Kidney (tissue), 14 donors: ENCODE results near the gene KATNB1. TPM values are rescaled to one million over a fixed set of nuclear protein-coding genes. Genes with fewer than 3 reads are reported as not detected.

Experiments used
- DNase-seq, 5 donors: peaks; one replicate each; pipeline ENCODE4 v3.0.0-alpha.2; 2013 to 2020
- FAIRE-seq: peaks from 2 replicates; lab custom pipeline; 2012; peaks lifted over from hg19 to GRCh38; lab: Jason Lieb, UNC
- H3K27ac ChIP-seq, 2 donors: one replicate each; pipeline ENCODE4 v1.7.0; 2013; ENCODE audit warnings: low read depth in 2 of 2, low read length in 2 of 2, inconsistent platforms in 1 of 2
- H3K27me3 ChIP-seq: one replicate; pipeline ENCODE4 v1.7.1; 2013; ENCODE audit warnings: low read length, inconsistent platforms; ENCODE audit not compliant: control insufficient read depth, insufficient read depth
- H3K36me3 ChIP-seq, 3 donors: one replicate each; pipeline versions ENCODE4 v1.7.0 to v1.7.1; 2013; ENCODE audit warnings: low read length in 3 of 3, control low read depth in 1 of 3, inconsistent platforms in 1 of 3; ENCODE audit not compliant: insufficient read depth in 3 of 3, control insufficient read depth in 2 of 3
- H3K4me1 ChIP-seq, 3 donors: one replicate each; pipeline versions ENCODE4 v1.7.0 to v1.7.1; 2013; ENCODE audit warnings: low read length in 3 of 3, inconsistent platforms in 1 of 3, low read depth in 1 of 3; ENCODE audit not compliant: control insufficient read depth in 2 of 3, insufficient read depth in 2 of 3
- H3K4me3 ChIP-seq, 3 donors: one replicate each; pipeline versions ENCODE4 v1.7.0 to v1.8.1; 2013; ENCODE audit warnings: low read length in 3 of 3, control low read depth in 1 of 3, inconsistent platforms in 1 of 3
- H3K9ac ChIP-seq, 3 donors: one replicate each; pipeline versions ENCODE4 v1.7.0 to v1.7.1; 2013; ENCODE audit warnings: low read length in 3 of 3, control low read depth in 1 of 3, inconsistent platforms in 1 of 3
- H3K9me3 ChIP-seq, 3 donors: one replicate each; pipeline versions ENCODE4 v1.7.0 to v1.7.1; 2013; ENCODE audit warnings: low read length in 3 of 3, control low read depth in 1 of 3, inconsistent platforms in 1 of 3; ENCODE audit not compliant: control insufficient read depth in 2 of 3, insufficient read depth in 1 of 3
- CTCF ChIP-seq: IDR thresholded peaks from 3 replicates; pipeline ENCODE4 v1.5.1; 2012; ENCODE audit warnings: mild to moderate bottlenecking, moderate library complexity, borderline replicate concordance; ENCODE audit not compliant: insufficient read depth; ENCODE audit errors: extremely low read depth
- intact Hi-C: fragments of 100-400 bp; cut with DNase I; formaldehyde crosslinking; loops from one replicate; pipeline ENCODE4 v1.11.1; 2022
- polyA plus RNA-seq: library from polyadenylated mRNA; stranded (reverse); fragments of 350-450 nt; fragmentation: Illumina TruSeq; extraction: RNeasy Lipid Tissue Mini Kit (QIAGEN cat#74804); gene quantifications from one replicate; pipeline ENCODE4 v1.2.3, GENCODE V29; 2014; ENCODE audit warnings: low read depth, low replicate concordance; ENCODE audit not compliant: insufficient read depth
- total RNA-seq: library from RNA; stranded (reverse); fragmentation: NEBNext Ultra II Directional; extraction: Animal tissue kit (Norgen Biotek cat#: 25700); gene quantifications from one replicate; pipeline ENCODE4 v1.2.1, GENCODE V29; 2021
- donor health status: control.
- donor health status: control.
- donor health status: control.
- donor health status: control.
- donor health status: control.
- donor health status: DM: yes; HTN: yes; CAD: no.
- donor health status: Normal renal cell carcinoma (clear cell type).

KATNB1 gene
- total and polyA plus RNA-seq, 2 donors from 2014 or later, result 13.9 to 14.5 TPM

GRCh38 chr16:57699481-57699880, 36.1 kb upstream of the KATNB1 start:
- TF ChIP-seq CTCF, result no peak
- Histone ChIP-seq H3K36me3 (no peaks in the 10 kb centered on the region), H3K4me1 (no peaks in the 10 kb centered on the region), H3K27ac (no peak overlapping the region), H3K27me3 (no peaks in the 10 kb centered on the region), H3K9ac (no peak overlapping the region), H3K9me3 (no peaks in the 10 kb centered on the region), H3K4me3 (no peak overlapping the region)
- FAIRE-seq, result no peak
- no peak for DNase-seq
- intact Hi-C loops, result no loop called here

- H3K4me3 ChIP-seq, result no peak overlapping the region
- FAIRE-seq, result no peak
- intact Hi-C loops, result no loop called here
These were observed 35.7 kb upstream of the KATNB1 start for GRCh38 chr16:57699899-57700298.

GRCh38 chr16:57700781-57701551, 34.6 kb upstream of the KATNB1 start:
- no peak overlapping the region for H3K27ac ChIP-seq
- no peak for TF ChIP-seq CTCF

More at GRCh38 chr16:57699899-57700298, 35.7 kb upstream of the KATNB1 start:
- Histone ChIP-seq H3K27me3 (no peaks in the 10 kb centered on the region), H3K36me3 (no peaks in the 10 kb centered on the region), H3K9me3 (no peaks in the 10 kb centered on the region), H3K9ac (no peak overlapping the region), H3K27ac (no peak overlapping the region), H3K4me1 (no peaks in the 10 kb centered on the region)
- no peak for TF ChIP-seq CTCF
- DNase-seq, result no peak

More at GRCh38 chr16:57700781-57701551, 34.6 kb upstream of the KATNB1 start:
- no peaks in the 10 kb centered on the region for H3K27me3 ChIP-seq
- H3K4me1 ChIP-seq, result no peaks in the 10 kb centered on the region
- FAIRE-seq, result no peak
- no peaks in the 10 kb centered on the region for H3K36me3 ChIP-seq
- DNase-seq, result peak in 1 of 5 donors; percentile 46
- H3K9ac ChIP-seq, result no peak overlapping the region
- intact Hi-C loops, result no loop called here
- H3K4me3 ChIP-seq, result no peak overlapping the region
- H3K9me3 ChIP-seq, result no peaks in the 10 kb centered on the region
